ENCODE measurements around the gene GRIK3.

Gene GRIK3

GRCh38 chr1:36885540-36886357, 148.6 kb downstream of the GRIK3 start:
- TF ChIP-seq CTCF (IDR thresholded peaks at IDR 0.05; ENCODE audit: extremely low read depth, missing control alignments): no peak
- DNase-seq (ENCODE audit: low spot score): no peak

- no peak for TF ChIP-seq CTCF (IDR thresholded peaks at IDR 0.05; ENCODE audit: extremely low read depth, missing control alignments)
- no peak for DNase-seq (ENCODE audit: low spot score)
Observed at GRCh38 chr1:36884801-36885200, 149.5 kb downstream of the GRIK3 start.

- peak; percentile 33 for DNase-seq (ENCODE audit: low spot score)
Observed at GRCh38 chr1:36884029-36884701, 150.2 kb downstream of the GRIK3 start.

GRCh38 chr1:36883315-36883949, 150.9 kb downstream of the GRIK3 start:
- no peak for DNase-seq (ENCODE audit: low spot score)
- no peak for TF ChIP-seq CTCF (IDR thresholded peaks at IDR 0.05; ENCODE audit: extremely low read depth, missing control alignments)

More at GRCh38 chr1:36884029-36884701, 150.2 kb downstream of the GRIK3 start:
- no peak for TF ChIP-seq CTCF (IDR thresholded peaks at IDR 0.05; ENCODE audit: extremely low read depth, missing control alignments)

GRCh38 chr1:36882536-36883285, 151.6 kb downstream of the GRIK3 start:
- TF ChIP-seq CTCF (IDR thresholded peaks at IDR 0.05; ENCODE audit: extremely low read depth, missing control alignments): no peak
- DNase-seq (ENCODE audit: low spot score): no peak

- DNase-seq (ENCODE audit: low spot score): no peak
- TF ChIP-seq CTCF (IDR thresholded peaks at IDR 0.05; ENCODE audit: extremely low read depth, missing control alignments): no peak
Observed at GRCh38 chr1:36881541-36881940, 152.8 kb downstream of the GRIK3 start.
